GM19240 (cell line): Measurements from ENCODE around the gene SLC16A13.
A peak's percentile ranks its signal among the peaks of the same experiment; 100 is the strongest.
"Not testable (repeated sequence)": the region's sequence is repeated elsewhere in the genome, so short reads cannot be mapped to it uniquely, and the experiment has no call there.

Source experiments
- DNase-seq: peaks from one replicate; pipeline ENCODE4 v3.0.0; 2011; ENCODE audit warnings: low spot score; ENCODE audit not compliant: insufficient read length

Gene SLC16A13, protein sequence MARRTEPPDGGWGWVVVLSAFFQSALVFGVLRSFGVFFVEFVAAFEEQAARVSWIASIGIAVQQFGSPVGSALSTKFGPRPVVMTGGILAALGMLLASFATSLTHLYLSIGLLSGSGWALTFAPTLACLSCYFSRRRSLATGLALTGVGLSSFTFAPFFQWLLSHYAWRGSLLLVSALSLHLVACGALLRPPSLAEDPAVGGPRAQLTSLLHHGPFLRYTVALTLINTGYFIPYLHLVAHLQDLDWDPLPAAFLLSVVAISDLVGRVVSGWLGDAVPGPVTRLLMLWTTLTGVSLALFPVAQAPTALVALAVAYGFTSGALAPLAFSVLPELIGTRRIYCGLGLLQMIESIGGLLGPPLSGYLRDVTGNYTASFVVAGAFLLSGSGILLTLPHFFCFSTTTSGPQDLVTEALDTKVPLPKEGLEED

DNA sequence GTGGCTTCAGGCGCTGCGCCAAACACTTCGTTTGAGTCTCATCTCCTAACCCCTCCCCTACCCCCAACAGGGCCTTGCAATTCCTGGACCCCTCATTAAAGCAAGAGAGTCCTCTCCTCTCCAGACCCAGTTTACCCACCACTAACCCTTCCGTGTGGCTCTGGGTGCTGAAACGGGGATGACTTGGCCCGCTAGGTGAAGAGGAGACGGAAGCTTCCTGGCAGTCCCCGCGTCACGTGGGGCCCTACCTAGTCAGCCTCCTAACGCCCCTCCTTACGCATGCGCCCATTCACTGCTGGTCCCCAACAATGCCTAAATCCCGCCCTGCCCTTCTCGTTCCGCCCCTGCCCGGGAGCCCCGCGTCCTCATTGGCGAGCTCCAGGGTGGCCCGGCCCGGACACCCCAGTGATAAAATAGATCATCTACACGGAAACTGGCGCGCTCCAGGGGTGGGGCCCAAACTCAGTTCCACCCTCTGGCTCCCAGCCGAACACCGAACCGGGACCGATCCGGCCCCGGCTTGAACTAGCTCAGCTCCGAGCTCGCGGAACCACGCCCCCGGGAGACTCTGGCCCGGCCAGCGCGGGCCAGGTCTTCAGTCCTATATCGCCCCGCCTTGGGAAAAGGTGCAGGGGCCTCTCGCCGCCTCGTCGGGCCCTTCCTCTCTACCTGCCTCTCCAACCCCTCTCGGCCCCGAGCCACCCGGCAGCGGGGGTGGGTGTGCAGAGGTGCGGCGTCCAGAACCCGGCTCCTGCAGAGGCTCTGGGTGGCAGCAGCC, at the start of gene SLC16A13:
Gene SLC16A13, plus strand, starts transcription at position 425 of the 778 bp plus-strand sequence. CDS start 368 bp downstream, outside the sequence.
- peak; percentile 99 for DNase-seq

DNA sequence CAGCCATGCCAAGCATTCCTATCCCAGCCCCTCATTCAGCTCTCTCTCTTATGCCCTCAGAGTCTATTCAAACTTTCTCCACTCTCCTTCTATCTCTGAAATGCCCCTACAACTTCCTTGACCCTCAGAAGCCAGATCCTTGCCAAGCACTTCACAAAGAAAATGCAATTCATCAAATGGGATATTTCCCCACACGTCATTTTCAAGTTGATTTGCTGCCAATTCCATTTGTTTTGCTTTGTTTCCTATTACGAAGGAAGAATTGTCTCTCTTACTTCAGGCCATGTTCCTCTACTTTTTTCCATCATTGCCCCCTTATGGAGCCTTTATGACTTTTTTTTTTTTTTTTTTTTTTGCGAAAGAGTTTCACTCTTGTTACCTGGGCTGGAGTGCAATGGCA, 49.1 kb upstream of the SLC16A13 start:
- no peak for DNase-seq

DNA sequence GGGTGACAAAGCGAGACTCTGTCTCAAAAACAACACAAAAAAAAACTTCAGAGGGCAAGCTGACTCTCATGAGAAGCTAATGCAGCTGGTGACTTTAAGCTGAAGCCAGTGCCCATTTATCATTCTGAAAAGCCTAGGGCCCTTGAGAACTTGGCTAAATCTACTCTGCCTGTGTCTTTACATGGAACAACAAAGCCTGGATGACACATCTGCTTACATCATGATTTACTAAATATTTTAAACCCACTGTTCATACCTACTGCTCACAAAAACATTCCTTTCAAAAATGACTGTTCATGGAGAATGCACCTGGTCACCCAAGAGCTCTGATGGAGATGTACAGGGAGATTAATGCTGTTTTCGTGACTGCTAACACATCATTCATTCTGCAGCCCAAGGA, 46.0 kb upstream of the SLC16A13 start:
- DNase-seq, result no peak

DNA sequence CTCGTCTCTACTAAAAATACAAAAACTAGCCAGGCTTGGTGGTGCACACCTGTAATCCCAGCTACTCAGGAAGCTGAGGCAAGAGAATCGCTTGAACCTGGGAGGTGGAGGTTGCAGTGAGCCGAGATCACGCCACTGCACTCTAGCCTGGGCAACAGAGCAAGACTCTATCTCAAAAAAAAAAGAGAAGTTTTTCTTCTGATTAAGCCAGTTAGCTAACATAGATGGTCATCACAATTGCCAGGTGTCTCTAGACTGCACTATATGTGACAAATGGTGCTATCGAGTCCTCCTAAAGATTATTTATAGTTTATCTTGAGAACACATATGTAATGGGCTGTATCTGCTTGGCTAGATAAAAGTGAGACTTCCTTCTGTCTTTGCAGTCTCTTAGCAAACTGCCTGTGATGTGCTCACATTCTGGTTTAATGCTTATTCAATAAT, 42.2 kb upstream of the SLC16A13 start:
- DNase-seq, result not testable (repeated sequence)

DNA sequence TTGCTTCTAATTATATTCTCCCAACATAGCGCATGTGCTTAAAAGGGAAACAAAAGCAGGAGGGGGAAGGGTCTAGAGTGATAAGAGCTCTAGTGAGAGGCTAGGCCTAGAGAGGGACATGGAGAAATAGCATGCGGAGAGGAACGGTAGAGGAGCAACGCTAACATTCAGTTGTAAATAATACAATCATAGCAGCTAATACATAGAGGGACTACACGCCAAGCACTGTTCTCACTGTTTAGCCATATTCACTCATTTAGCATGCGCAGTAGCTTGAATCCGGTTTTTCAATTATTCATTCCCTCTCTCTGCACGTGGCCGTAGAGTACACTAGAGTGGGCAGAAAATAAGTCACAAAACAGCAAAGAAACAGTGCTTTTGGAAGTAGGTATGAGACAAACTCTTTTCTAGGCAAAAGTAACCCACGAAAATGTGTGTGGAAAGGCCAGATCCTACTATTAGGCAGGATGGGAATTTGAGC, 41.7 kb upstream of the SLC16A13 start:
- DNase-seq, result no peak

DNA sequence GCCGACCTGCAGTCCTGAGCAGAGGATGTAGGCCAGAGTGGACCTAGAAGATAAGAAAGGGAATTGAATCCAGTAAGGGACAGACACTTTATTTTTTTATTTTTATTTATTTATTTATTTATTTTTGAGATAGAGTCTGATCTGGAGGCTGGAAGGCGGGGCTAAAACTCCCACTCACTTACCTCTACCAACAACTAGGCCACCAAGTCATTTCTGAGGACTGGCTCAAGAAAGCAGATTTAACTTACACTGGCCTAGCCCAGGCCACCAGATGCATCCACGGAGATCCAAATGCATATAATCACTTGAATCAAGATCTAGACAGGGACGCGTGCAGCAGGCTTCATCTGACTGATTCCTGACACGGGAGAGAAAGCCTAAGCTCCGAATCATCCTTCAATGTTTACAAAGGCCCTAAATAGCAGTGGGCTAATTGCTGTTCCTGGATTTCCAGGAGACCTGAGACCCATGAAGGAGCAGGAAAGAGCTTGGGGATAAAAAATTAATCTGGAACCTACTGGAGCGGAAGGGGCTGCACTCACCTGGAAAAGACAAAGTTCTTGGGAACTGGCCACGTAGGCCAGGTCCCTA, 41.1 kb upstream of the SLC16A13 start:
- no peak for DNase-seq

DNA sequence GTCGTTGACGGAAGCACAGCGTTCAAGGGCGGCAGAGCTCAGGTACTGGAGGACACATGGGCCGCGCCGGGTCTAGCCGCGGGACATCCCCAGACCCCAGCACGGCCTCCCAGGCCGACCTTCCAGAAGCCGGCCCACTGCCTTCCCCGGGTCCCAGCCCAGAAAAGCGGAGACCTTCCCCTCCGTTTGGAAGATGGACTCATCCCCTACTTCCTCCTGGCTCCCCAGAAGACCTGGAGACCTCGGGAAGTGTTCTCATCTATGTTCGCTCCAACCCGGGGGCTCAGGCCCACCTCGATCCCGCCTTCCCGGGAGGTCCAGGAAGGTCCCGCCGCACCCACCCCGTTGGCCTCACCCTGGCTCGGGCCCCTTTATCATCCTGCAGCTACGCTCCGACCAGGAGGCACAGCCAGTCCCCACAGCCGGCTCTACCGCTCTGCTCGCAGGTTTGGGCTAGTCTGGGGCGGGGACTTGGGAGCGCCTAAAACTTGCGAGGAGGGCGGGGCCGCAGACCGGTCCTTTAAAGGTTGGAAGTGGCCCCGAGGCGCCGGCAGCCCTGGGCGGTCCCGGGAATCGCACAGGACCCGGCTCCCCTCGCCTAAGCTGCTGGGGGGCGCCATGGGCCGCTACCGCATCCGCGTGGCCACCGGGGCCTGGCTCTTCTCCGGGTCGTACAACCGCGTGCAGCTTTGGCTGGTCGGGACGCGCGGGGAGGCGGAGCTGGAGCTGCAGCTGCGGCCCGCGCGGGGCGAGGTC, 40.1 kb upstream of the SLC16A13 start, which contains the start of gene ALOX12:
Gene ALOX12, plus strand, starts transcription at position 550 of the 756 bp plus-strand sequence. Its CDS starts 69 bp downstream, at position 619.
- no peak for DNase-seq

DNA sequence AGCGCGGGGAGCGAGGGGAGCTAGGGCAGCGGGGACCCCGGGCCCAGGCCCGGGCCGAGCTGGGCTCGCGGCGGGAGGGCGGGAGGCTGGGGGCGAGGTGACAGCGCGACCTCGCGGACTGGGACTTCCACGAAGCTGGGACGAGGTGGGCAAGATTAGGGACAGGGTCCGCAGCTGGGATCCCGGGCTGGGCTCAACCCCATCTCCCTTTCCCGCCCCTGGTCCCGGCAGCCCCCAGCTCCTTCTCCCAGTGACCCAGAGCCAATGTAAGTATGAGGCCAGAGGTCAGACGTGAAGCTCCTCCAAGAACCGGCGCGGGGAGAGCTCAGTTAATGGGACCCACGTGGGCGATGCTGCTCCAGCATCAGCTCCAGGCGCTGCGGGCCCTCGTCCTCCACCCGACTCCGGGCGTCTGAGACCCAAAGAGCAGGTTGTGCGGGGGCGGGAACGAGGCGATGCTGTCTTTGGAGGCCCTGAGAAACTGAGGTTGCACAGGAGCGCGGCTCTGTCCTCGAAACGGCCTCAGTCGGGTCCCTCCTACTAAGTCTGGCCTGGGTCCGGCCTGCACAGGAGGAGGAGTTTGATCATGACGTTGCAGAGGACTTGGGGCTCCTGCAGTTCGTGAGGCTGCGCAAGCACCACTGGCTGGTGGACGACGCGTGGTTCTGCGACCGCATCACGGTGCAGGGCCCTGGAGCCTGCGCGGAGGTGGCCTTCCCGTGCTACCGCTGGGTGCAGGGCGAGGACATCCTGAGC, 39.4 kb upstream of the SLC16A13 start:
- DNase-seq, result no peak

DNA sequence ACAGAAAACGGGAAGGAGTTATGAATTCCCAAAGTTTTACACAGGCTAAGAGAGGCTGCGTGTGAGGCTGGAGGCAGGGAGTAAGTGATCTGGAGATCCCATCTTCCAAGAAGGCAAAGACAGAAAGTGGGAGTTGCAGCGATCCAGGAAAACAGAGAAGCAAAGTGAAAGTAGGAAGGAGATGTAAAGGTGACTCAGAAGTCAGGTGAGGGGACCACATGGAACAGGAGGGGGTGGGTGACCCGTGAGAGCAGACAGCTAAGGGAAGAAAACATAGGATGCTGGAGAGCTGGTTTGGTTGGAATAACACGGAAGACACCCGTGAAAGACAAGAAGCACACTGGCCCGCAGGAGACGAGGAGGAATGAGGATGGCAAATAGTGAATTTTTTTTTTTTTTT, 38.6 kb upstream of the SLC16A13 start:
- DNase-seq, result no peak

DNA sequence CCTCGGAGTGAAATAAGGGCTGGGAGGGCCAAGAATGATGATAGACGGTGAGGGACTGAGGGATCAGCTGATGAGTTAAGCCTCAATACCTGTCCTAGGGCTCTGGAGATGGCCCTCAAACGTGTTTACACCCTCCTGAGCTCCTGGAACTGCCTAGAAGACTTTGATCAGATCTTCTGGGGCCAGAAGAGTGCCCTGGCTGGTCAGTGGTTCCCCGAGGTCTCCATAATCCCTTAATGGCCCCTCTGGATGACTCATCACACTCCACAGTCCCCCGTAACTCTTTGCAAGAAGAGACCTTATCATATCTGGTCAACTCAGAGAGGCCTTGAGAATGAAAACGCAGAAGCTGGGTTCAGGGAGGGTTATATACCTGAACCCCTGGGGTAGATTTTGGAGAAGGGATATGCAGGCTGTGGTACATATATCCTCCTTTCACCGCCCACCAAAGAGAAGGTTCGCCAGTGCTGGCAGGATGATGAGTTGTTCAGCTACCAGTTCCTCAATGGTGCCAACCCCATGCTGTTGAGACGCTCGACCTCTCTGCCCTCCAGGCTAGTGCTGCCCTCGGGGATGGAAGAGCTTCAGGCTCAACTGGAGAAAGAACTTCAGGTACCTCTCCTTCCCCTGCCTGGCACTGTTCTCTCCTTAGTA, 36.8 kb upstream of the SLC16A13 start:
- DNase-seq, result no peak

DNA sequence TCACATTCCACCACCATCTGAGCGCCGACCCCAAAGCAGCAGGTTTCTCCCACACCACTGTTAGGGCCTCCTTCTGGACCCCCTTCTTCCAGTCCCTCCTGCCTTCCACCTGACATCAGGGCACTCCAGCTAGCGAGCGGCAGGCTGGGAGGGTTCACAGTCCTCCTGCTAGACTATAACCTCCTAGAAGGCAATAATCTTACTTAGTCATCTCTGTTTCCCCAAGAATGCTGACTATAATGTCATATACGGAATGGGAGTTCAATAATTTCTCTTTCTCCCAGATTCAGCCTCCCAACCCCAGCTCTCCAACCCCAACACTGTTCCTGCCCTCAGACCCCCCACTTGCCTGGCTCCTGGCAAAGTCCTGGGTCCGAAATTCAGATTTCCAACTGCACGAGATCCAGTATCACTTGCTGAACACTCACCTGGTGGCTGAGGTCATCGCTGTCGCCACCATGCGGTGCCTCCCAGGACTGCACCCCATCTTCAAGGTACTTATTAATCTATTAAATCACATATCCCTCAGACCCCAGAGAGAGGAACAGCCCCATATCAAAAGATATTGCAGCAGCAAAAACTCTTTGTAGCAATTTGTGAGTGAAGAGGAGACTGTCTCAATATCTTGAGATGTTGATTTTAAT, 34.4 kb upstream of the SLC16A13 start:
- DNase-seq, result no peak

DNA sequence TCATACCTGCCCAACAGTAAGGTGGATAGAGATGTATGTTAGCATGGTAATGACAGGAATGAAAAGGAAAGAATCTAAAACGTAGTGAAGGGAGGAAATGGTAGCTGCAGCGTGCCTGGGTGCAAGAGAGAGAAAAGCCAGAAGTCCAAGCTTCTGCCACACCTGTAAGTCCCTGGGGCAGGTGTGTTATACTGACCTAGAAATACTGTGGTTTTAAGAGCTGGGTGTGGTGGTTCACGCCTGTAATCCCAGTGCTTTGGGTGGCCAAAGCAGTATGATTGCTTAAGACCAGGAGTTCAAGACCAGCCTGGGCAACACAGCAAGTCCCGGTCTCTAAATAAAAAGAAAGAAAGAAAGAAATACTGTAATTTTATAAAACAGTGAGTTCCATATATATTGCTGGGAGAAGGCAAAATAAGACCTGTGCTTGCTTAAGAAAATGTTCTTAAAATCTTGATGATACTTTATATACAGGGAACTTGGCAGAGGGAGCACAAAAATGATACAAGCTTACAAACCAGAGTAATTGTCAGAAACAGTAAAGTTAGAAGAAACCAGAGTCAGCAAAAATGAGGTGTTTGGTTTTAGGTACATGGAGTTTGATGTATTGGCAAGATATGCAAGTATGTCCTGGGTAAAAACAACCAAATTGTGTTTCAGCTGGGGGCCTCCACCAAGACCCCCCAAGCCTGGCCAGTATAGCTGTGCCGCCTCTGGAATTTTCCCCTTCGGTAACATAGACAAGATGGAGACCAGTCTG, 33.3 kb upstream of the SLC16A13 start:
- DNase-seq, result no peak

DNA sequence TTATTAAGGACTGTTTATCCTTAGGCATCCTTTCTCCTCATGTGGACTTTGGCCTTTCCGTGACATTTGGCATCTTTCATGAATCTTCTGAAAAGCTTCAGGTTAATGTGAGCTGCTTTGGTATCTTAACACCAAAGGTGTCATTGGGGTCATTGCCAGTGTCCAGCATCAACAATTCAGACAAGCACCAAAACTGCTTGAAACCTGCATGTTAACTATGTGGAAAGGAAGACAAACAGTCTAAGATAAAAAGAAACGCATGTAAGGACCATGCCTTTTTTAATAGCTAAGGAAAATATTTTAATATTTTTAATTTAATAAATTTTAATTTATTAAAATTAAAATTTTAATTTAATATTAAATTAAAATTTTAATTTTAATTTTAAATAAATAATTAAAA, 32.1 kb upstream of the SLC16A13 start:
- DNase-seq, result no peak

DNA sequence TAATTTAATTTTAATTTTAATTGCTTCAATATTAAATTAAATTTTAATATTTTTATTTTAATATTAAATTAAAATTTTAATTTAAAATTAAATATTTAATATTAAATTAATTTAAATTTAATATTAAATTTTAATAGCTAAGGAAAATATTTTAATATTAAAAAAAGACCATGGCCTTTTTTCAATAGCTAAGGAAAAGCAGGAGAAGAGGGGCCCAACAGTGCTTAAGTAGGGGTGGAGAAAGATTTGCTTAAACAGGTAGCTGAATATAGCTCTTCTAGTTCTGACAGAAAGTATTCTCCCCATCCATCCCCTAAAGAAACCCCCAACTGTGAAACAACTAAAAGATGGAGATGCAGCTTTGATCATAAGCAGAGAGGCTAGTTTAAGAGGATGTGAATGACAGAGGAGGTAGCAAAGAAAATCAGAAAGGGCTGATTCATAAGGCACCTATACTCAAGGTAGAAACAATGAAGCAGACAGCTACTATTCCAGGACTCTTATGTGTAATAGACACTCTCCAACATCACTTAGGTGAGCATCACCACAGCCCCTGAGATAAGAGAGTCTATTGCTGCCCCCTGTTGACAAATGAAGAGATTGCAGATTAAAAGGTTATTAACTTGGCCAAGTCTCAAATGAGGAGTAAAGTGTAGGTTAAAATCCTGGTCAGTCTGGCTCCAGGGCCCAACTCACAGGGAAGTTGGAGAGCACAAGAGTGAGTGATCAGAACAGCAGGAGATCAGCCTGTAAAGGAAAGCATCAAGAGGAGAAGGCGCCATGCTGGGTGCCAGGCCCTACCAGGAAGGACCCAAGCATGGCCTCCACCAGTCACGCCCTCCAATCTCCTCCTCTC, 31.2 kb upstream of the SLC16A13 start:
- peak; percentile 44 for DNase-seq

DNA sequence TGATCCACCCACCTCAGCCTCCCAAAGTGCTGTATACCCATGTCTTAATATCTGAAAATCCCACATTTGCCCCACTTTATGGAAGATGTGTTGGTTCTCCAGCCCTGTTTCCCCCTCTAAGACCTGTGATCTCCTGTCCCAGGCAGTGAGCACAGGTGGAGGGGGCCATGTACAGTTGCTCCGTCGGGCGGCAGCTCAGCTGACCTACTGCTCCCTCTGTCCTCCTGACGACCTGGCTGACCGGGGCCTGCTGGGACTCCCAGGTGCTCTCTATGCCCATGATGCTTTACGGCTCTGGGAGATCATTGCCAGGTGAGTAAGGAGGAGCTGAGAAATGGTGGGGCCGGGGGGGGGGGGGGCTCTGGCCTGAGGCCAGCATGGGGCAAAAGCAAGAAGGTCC, 30.1 kb upstream of the SLC16A13 start:
- DNase-seq, result no peak

DNA sequence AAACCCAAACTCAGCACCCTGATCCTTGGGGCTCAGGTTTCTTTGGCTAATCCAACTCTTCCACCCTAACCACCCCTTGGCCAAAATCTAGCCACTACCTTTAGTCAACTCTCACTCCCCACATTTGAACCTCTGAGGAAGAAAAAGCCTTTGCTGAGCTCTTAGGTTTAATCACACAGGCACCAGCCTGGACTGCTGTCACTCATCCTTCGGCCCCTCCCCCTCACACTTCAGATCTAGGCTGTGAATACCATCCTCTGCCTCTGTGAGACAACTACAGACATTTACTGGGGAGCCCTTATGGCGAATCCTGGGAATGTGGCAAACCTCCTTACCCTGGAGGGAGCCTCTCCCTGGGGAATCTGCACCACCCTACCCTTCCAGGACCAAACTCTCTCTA, 28.7 kb upstream of the SLC16A13 start:
- DNase-seq, result no peak

DNA sequence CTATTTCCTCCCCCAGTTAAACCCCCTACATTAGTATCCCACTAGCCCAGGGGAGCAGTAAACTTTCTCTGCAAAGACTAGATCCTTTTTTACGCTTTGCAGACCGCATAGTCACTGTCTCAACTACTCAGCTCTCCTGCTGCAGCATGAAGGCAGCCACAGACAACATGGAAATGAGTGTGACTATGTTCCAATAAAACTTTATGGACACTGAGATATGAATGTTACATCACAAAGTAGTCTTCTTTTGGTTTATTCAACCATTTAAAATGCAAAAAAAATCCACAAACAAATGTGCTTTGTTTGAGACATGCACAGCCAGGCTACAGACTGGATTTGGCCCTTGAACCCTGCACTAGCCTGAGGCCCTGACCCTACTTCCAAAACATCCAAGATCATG, 25.3 kb upstream of the SLC16A13 start:
- no peak for DNase-seq

DNA sequence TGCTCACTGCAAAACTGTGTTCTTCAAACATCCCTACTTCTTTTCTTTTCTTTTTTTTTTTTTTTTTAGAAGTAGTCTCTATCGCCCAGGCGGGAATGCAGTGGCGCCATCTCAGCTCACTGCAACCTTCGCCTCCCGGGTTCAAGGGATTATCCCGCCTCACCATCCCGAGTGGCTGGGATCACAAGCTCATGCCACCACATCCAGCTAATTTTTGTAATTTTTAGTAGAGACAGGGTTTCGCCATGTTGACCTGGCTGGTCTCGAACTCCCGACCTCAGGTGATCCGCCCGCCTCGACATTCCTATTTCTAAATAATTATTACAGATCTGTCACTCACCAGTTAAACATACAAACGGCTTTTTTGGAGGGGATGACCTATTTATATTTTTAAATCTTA, 24.4 kb upstream of the SLC16A13 start:
- DNase-seq, result no peak
